ENCODE results near the gene CENPT. TPM values are rescaled to one million over a fixed set of nuclear protein-coding genes. Genes with fewer than 3 reads are reported as not detected.

Gene CENPT
- total and polyA plus RNA-seq, 2 of the 13 experiments (the other 11 are each of a cell fraction or from before 2014, with no cell fraction given), result 40.9 to 43.3 TPM

DNA sequence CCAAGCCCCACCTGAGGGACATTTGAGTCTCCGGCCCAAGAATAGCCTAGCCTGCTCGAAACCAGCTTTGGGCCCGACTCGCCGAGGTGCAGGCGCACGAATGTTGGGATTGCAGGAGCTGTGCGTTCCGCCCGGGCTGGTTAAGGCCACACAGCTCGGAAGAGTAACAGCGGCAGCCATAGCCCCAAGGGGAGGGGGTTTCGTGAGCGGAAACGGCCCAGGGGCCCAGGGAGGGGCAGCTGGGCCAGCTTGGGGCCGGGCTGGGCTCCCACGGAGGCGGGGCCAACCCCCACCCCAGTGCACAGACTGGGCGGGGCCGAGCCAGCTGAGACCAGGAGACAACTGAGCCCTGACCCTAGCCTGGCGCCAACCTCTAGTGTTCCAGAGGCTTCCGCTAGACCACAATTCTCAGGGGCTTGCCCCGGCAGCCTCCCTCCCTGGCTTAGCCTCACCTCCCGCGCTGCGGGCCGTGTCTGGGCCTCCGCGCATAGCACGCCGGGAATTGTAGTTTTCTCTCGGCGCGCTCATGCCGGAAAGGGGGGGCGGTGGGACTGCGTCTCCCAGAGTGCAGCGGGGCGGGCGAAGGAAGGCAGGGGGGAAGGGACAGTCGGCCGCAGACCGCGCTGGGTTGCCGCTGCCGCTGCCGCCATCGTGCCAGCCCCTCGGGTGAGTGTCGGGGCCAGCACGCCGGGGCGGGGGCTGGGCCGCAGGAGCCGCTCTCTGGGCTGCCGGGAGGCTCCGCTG lies 1.0 kb downstream of the CENPT start, which contains the start of gene NUTF2 (continued):
- TF ChIP-seq ZBTB7A (CRISPR knock-in tag; IDR thresholded peaks at IDR 0.05), result peak; percentile 80
- TF ChIP-seq ZSCAN22 (CRISPR knock-in tag; IDR thresholded peaks at IDR 0.05), result peak; percentile 23; the same call in 1 of the 2 replicates
- peak; percentile 97; the same call in 1 of the 2 replicates for TF ChIP-seq ZFP62 (CRISPR knock-in tag; IDR thresholded peaks at IDR 0.05)
- TF ChIP-seq ZNF225 (CRISPR knock-in tag; IDR thresholded peaks at IDR 0.05), result peak; percentile 80; the same call in 1 of the 2 replicates
- TF ChIP-seq, protein P1, sequence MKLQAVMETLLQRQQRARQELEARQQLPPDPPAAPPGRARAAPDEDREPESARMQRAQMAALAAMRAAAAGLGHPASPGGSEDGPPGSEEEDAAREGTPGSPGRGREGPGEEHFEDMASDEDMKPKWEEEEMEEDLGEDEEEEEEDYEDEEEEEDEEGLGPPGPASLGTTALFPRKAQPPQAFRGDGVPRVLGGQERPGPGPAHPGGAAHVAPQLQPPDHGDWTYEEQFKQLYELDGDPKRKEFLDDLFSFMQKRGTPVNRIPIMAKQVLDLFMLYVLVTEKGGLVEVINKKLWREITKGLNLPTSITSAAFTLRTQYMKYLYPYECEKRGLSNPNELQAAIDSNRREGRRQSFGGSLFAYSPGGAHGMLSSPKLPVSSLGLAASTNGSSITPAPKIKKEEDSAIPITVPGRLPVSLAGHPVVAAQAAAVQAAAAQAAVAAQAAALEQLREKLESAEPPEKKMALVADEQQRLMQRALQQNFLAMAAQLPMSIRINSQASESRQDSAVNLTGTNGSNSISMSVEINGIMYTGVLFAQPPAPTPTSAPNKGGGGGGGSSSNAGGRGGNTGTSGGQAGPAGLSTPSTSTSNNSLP (IDR thresholded peaks at IDR 0.05; ENCODE audit: low read depth, low read length), result peak; percentile 47; the same call in 1 of the 2 replicates
- TF ChIP-seq ZZZ3 (CRISPR knock-in tag; IDR thresholded peaks at IDR 0.05; ENCODE audit: borderline replicate concordance), result peak; percentile 92
- no peak for TF ChIP-seq ZNF468 (CRISPR knock-in tag; IDR thresholded peaks at IDR 0.05)
- no peak for TF ChIP-seq MTA3 (CRISPR knock-in tag; IDR thresholded peaks at IDR 0.05)
- peak; percentile 73 for TF ChIP-seq TBX3 (IDR thresholded peaks at IDR 0.05; ENCODE audit: borderline replicate concordance)
- TF ChIP-seq, protein P2, sequence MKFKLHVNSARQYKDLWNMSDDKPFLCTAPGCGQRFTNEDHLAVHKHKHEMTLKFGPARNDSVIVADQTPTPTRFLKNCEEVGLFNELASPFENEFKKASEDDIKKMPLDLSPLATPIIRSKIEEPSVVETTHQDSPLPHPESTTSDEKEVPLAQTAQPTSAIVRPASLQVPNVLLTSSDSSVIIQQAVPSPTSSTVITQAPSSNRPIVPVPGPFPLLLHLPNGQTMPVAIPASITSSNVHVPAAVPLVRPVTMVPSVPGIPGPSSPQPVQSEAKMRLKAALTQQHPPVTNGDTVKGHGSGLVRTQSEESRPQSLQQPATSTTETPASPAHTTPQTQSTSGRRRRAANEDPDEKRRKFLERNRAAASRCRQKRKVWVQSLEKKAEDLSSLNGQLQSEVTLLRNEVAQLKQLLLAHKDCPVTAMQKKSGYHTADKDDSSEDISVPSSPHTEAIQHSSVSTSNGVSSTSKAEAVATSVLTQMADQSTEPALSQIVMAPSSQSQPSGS (CRISPR knock-in tag; IDR thresholded peaks at IDR 0.05), result peak; percentile 64; the same call in 1 of the 2 replicates
- 0 out of 2 replicates have a peak, but pooled peaks have one; percentile 49 for TF ChIP-seq NR2F6 (IDR thresholded peaks at IDR 0.05)
- TF ChIP-seq NR2F6 (CRISPR knock-in tag; IDR thresholded peaks at IDR 0.05), result peak; percentile 80
- no peak for TF ChIP-seq SIX4 (CRISPR knock-in tag; IDR thresholded peaks at IDR 0.05)
- TF ChIP-seq, protein P3, sequence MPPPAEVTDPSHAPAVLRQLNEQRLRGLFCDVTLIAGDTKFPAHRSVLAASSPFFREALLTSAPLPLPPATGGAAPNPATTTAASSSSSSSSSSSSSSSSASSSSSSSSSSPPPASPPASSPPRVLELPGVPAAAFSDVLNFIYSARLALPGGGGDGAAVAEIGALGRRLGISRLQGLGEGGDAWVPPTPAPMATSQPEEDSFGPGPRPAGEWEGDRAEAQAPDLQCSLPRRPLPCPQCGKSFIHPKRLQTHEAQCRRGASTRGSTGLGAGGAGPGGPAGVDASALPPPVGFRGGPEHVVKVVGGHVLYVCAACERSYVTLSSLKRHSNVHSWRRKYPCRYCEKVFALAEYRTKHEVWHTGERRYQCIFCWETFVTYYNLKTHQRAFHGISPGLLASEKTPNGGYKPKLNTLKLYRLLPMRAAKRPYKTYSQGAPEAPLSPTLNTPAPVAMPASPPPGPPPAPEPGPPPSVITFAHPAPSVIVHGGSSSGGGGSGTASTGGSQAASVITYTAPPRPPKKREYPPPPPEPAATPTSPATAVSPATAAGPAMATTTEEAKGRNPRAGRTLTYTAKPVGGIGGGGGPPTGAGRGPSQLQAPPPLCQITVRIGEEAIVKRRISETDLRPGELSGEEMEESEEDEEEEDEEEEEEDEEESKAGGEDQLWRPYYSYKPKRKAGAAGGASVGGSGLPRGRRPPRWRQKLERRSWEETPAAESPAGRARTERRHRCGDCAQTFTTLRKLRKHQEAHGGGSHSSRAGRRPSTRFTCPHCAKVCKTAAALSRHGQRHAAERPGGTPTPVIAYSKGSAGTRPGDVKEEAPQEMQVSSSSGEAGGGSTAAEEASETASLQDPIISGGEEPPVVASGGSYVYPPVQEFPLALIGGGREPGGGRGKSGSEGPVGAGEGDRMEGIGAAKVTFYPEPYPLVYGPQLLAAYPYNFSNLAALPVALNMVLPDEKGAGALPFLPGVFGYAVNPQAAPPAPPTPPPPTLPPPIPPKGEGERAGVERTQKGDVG (CRISPR knock-in tag; IDR thresholded peaks at IDR 0.05; ENCODE audit: borderline replicate concordance), result 0 out of 2 replicates have a peak, but pooled peaks have one; percentile 57
- peak; percentile 77; the same call in 1 of the 2 replicates for TF ChIP-seq BORCS8-MEF2B (CRISPR knock-in tag; IDR thresholded peaks at IDR 0.05)
- TF ChIP-seq SRF (IDR thresholded peaks at IDR 0.05; ENCODE audit: low read depth, low read length), result no peak
- no peak for TF ChIP-seq NONO (IDR thresholded peaks at IDR 0.05)
- TF ChIP-seq NONO (CRISPR knock-in tag; conservative IDR thresholded peaks at IDR 0.05), result peak; percentile 93
- TF ChIP-seq, protein P4, sequence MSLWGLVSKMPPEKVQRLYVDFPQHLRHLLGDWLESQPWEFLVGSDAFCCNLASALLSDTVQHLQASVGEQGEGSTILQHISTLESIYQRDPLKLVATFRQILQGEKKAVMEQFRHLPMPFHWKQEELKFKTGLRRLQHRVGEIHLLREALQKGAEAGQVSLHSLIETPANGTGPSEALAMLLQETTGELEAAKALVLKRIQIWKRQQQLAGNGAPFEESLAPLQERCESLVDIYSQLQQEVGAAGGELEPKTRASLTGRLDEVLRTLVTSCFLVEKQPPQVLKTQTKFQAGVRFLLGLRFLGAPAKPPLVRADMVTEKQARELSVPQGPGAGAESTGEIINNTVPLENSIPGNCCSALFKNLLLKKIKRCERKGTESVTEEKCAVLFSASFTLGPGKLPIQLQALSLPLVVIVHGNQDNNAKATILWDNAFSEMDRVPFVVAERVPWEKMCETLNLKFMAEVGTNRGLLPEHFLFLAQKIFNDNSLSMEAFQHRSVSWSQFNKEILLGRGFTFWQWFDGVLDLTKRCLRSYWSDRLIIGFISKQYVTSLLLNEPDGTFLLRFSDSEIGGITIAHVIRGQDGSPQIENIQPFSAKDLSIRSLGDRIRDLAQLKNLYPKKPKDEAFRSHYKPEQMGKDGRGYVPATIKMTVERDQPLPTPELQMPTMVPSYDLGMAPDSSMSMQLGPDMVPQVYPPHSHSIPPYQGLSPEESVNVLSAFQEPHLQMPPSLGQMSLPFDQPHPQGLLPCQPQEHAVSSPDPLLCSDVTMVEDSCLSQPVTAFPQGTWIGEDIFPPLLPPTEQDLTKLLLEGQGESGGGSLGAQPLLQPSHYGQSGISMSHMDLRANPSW (CRISPR knock-in tag; IDR thresholded peaks at IDR 0.05; ENCODE audit: borderline replicate concordance), result peak; percentile 96; the same call in 1 of the 2 replicates
- TF ChIP-seq GFI1 (CRISPR knock-in tag; IDR thresholded peaks at IDR 0.05; ENCODE audit: borderline replicate concordance), result peak; percentile 88; the same call in 1 of the 2 replicates
